ENCODE data around the gene OTUD5. TPM values are rescaled to one million over a fixed set of nuclear protein-coding genes. Genes with fewer than 3 reads are reported as not detected.
"Not testable (repeated sequence)": the region's sequence is repeated elsewhere in the genome, so short reads cannot be mapped to it uniquely, and the experiment has no call there.

The OTUD5 gene
- total RNA-seq, 1 experiment from 2014 or later, result 41.4 TPM

DNA sequence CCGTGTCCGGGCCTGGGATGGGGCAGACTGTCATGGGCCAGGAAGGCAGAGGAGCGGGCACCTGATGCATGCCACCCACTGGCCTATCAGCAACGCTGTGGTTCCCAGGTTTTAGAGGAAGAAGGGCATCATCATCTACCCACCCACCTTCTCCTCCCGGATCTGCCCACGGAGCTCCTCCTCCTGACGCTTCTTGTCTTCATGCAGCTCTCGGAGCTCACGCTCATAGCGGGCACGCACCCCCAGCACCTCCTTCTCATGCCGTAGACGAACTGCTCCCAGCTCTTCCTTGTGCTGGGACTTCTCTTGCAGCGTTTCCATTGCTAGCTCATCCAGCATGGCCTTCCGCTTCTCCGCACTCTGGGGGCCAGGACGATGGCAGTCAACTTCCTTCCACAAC, 25.7 kb upstream of the OTUD5 start:
- Histone ChIP-seq H3K27me3 (ENCODE audit: low read length) (no peaks in the 10 kb centered on the region), H3K9me2 (replicated peaks; ENCODE audit: low read length) (no peaks in the 10 kb centered on the region), H4K20me1 (ENCODE audit: low read length) (no peaks in the 10 kb centered on the region), H3K4me3 (ENCODE audit: low read length) (no peak overlapping the region), H3K79me2 (ENCODE audit: low read length) (no peaks in the 10 kb centered on the region), H2AFZ (ENCODE audit: low read length) (no peak overlapping the region), H3K4me2 (ENCODE audit: low read length) (no peak overlapping the region), H3K27ac (ENCODE audit: low read length) (no peak overlapping the region), H3F3A (ENCODE audit: low read length, unreplicated experiment) (no peaks in the 10 kb centered on the region), H3K36me3 (ENCODE audit: low read depth, low read length) (no peaks in the 10 kb centered on the region; the same call in 1 of the 2 replicates), H3K9ac (ENCODE audit: low read length) (no peak overlapping the region), H3K9me3 (ENCODE audit: low read length) (no peaks in the 10 kb centered on the region), H3K4me1 (ENCODE audit: insufficient read depth, low read length) (no peaks in the 10 kb centered on the region)
- POLR2A ChIA-PET (ENCODE audit: unreplicated experiment), result no interaction called here
- CTCF ChIA-PET, result no interaction called here
- TSS peak; percentile 39 for BruUV-seq (replicated peaks)
- intact Hi-C loops (cut with micrococcal nuclease), result no loop called here
- ATAC-seq (no peak), DNase-seq (no peak)
- no peak for TF ChIP-seq CTCF (conservative IDR thresholded peaks at IDR 0.05; ENCODE audit: low read depth, low read length)
- no peak for TF ChIP-seq EZH2phosphoT487 (IDR thresholded peaks at IDR 0.05; ENCODE audit: borderline replicate concordance, low read length)
- no peak for TF ChIP-seq EZH2 (IDR thresholded peaks at IDR 0.05; ENCODE audit: low read length, unreplicated experiment)

DNA sequence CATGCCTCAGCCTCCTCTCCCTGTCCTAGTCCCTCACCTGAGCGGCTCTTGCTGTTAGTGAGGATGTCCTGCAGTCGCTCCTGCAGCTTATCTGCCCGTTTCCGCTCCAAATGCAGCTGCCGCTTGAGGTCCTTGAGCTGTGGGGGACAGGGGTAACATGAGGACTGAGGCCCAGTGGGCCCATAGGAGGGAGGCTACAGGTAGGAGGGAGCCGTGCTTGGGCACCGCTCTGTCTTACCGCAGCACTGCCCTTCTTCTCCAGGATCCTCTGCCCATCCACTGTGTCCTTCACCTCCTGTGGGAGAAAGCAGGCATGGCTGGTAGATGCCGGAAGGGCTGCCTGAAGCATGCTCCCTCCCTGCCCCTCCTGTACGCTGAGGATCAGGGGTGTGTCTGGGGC, 23.8 kb upstream of the OTUD5 start:
- H3K9me2 ChIP-seq (replicated peaks; ENCODE audit: low read length), result no peaks in the 10 kb centered on the region
- no peak overlapping the region for H3K4me2 ChIP-seq (ENCODE audit: low read length)
- H3K4me3 ChIP-seq (ENCODE audit: low read length), result no peak overlapping the region
- H3K9me3 ChIP-seq (ENCODE audit: low read length), result no peaks in the 10 kb centered on the region
- H3K79me2 ChIP-seq (ENCODE audit: low read length), result no peaks in the 10 kb centered on the region
- H3K9ac ChIP-seq (ENCODE audit: low read length), result no peak overlapping the region
- intact Hi-C loops (cut with micrococcal nuclease), result no loop called here
- H4K20me1 ChIP-seq (ENCODE audit: low read length), result no peaks in the 10 kb centered on the region
- H3K36me3 ChIP-seq (ENCODE audit: low read depth, low read length), result no peaks in the 10 kb centered on the region; the same call in 1 of the 2 replicates
- no peaks in the 10 kb centered on the region for H3K4me1 ChIP-seq (ENCODE audit: insufficient read depth, low read length)
- DNase-seq, result no peak
- no peak overlapping the region for H3K27ac ChIP-seq (ENCODE audit: low read length)
- H2AFZ ChIP-seq (ENCODE audit: low read length), result no peak overlapping the region
- no TSS peak for BruUV-seq (replicated peaks)
- ChIA-PET CTCF (no interaction called here), POLR2A (ENCODE audit: unreplicated experiment) (interaction anchor here (0.6 kb wide), 1 partner anchor 22 kb away, joined by 3 read pairs; no protein-coding TSS in a partner anchor)
- TF ChIP-seq EZH2phosphoT487 (IDR thresholded peaks at IDR 0.05; ENCODE audit: borderline replicate concordance, low read length) (no peak), EZH2 (IDR thresholded peaks at IDR 0.05; ENCODE audit: low read length, unreplicated experiment) (no peak), CTCF (conservative IDR thresholded peaks at IDR 0.05; ENCODE audit: low read depth, low read length) (no peak)
- no peaks in the 10 kb centered on the region for H3F3A ChIP-seq (ENCODE audit: low read length, unreplicated experiment)
- H3K27me3 ChIP-seq (ENCODE audit: low read length), result no peaks in the 10 kb centered on the region
- no peak for ATAC-seq

- H3K36me3 ChIP-seq (ENCODE audit: low read depth, low read length); H3K9me3 ChIP-seq (ENCODE audit: low read length); H3K27me3 ChIP-seq (ENCODE audit: low read length); H4K20me1 ChIP-seq (ENCODE audit: low read length); H3K4me2 ChIP-seq (ENCODE audit: low read length); DNase-seq; H3K79me2 ChIP-seq (ENCODE audit: low read length); H3K9me2 ChIP-seq (replicated peaks; ENCODE audit: low read length); H3K4me1 ChIP-seq (ENCODE audit: insufficient read depth, low read length); CTCF ChIA-PET; H3K27ac ChIP-seq (ENCODE audit: low read length); H2AFZ ChIP-seq (ENCODE audit: low read length); POLR2A ChIA-PET (ENCODE audit: unreplicated experiment); H3F3A ChIP-seq (ENCODE audit: low read length, unreplicated experiment); ATAC-seq; BruUV-seq (replicated peaks); intact Hi-C loops (cut with micrococcal nuclease); H3K9ac ChIP-seq (ENCODE audit: low read length); H3K4me3 ChIP-seq (ENCODE audit: low read length): not testable (repeated sequence)
Observed at GRCh38 chrX:48980341-48980740, 22.9 kb upstream of the OTUD5 start.

Data from PC-3 (cell line).